ENCODE data around the gene TXNRD1. TPM values are rescaled to one million over a fixed set of nuclear protein-coding genes. Genes with fewer than 3 reads are reported as not detected.

The TXNRD1 gene
- total and polyA plus RNA-seq, 4 donors = 48.3 to 81.6 (median 65.4) TPM

DNA sequence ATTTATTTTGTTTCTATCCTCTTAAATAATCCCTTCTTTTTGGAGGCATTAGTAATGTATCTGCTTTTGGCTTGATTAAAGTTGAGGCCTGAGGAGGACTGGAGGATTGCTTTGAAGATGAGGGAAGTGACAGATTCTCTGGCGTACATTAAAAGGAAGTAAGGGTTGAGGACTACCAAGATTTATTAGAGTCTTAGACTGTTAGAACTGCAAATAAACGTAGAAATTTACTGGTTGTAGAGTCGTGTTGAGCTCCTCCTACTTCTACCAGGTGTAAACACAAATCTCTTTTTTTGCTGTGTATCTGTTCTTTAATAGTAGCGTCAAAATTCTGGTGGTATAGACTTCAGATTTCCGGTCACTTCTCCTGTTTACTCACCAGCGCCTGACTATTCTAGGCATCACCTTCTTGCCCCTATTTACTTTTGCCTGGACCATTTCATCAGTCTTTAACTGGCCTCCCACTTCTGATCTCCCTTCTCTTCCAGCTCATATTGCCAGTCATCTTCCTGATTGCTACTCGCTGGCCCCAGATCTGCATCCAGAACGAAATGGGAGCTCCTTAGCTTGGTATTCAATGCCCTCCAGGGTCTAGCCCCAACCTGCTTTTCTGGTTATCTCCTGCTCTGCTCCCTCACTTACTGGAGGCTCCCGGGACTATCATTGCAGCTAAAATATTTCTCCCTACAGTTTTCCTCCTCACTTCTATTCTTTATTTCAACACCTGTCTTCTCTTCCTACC is 79.5 kb downstream of the TXNRD1 start:
- H3K4me3 ChIP-seq (ENCODE audit: low read depth, low read length) = no peak overlapping the region
- no peak for DNase-seq (ENCODE audit: low read depth in 4 of 6, low spot score in 6 of 6)
- no peaks in the 10 kb centered on the region for H3K4me1 ChIP-seq (ENCODE audit: control insufficient read depth, insufficient read depth, low read length)
- H3K36me3 ChIP-seq (ENCODE audit: control insufficient read depth, insufficient read depth, low read length) = peaks cover 23% of the 10 kb centered on the region
- no peaks in the 10 kb centered on the region for H3K27me3 ChIP-seq (ENCODE audit: control insufficient read depth, insufficient read depth, low read length)
- no peaks in the 10 kb centered on the region for H3K9me3 ChIP-seq (ENCODE audit: control insufficient read depth, insufficient read depth, low read length)
- 95% methylated on average over 7 of the region's 9 CpGs for WGBS (ENCODE audit: insufficient coverage)
- H3K27ac ChIP-seq (ENCODE audit: low read depth, low read length) = no peak overlapping the region

DNA sequence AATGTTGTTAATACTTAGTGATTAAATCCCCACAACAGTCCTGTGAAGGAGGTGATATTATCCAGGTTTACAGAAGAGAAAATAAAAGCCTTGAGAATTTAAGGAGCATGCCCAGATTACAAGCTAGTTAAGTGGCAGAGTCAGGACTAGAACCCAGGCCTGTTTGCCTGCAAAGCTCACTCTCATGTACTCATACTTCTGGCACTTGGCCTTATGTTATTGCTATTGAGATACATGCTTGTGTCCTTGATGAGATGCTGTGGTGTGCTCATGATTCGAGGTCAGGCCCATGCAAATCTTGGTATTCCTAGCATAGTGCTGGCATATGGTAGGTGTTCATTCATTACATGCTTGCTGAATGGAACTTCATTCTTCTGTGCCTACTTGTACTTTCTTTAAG is 80.4 kb downstream of the TXNRD1 start:
- DNase-seq (ENCODE audit: low read depth in 4 of 6, low spot score in 6 of 6) = no peak
- Histone ChIP-seq H3K4me3 (ENCODE audit: low read depth, low read length) (no peak overlapping the region), H3K36me3 (ENCODE audit: control insufficient read depth, insufficient read depth, low read length) (peaks cover 23% of the 10 kb centered on the region), H3K27me3 (ENCODE audit: control insufficient read depth, insufficient read depth, low read length) (no peaks in the 10 kb centered on the region), H3K4me1 (ENCODE audit: control insufficient read depth, insufficient read depth, low read length) (no peaks in the 10 kb centered on the region), H3K9me3 (ENCODE audit: control insufficient read depth, insufficient read depth, low read length) (no peaks in the 10 kb centered on the region), H3K27ac (ENCODE audit: low read depth, low read length) (no peak overlapping the region)
- no CpG with 5 or more reads among the region's 1 CpG for WGBS (ENCODE audit: insufficient coverage)

DNA sequence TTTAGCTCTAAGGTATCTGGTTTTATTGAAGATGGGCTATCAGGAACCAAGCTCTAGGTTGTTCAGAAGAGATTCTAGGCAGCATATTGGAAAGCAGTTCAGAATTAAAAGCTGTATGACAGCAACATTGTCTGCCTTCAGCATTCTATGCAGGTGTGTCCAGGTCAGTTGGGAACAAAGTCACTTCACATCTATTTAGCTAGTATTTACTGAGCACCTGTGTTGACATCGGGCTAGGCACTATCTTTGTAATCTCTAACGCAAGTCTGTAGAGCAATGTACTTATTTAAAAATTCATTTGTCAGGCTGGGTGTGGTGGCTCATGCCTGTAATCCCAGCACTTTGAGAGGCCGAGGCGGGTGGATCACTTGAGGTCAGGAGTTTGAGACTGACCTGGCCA is 81.1 kb downstream of the TXNRD1 start:
- Histone ChIP-seq H3K4me3 (ENCODE audit: low read depth, low read length) (no peak overlapping the region), H3K27me3 (ENCODE audit: control insufficient read depth, insufficient read depth, low read length) (no peaks in the 10 kb centered on the region), H3K36me3 (ENCODE audit: control insufficient read depth, insufficient read depth, low read length) (peaks cover 20% of the 10 kb centered on the region), H3K4me1 (ENCODE audit: control insufficient read depth, insufficient read depth, low read length) (no peaks in the 10 kb centered on the region), H3K9me3 (ENCODE audit: control insufficient read depth, insufficient read depth, low read length) (no peaks in the 10 kb centered on the region), H3K27ac (ENCODE audit: low read depth, low read length) (no peak overlapping the region)
- no CpG with 5 or more reads among the region's 4 CpGs for WGBS (ENCODE audit: insufficient coverage)
- DNase-seq (ENCODE audit: low read depth in 4 of 6, low spot score in 6 of 6) = no peak

DNA sequence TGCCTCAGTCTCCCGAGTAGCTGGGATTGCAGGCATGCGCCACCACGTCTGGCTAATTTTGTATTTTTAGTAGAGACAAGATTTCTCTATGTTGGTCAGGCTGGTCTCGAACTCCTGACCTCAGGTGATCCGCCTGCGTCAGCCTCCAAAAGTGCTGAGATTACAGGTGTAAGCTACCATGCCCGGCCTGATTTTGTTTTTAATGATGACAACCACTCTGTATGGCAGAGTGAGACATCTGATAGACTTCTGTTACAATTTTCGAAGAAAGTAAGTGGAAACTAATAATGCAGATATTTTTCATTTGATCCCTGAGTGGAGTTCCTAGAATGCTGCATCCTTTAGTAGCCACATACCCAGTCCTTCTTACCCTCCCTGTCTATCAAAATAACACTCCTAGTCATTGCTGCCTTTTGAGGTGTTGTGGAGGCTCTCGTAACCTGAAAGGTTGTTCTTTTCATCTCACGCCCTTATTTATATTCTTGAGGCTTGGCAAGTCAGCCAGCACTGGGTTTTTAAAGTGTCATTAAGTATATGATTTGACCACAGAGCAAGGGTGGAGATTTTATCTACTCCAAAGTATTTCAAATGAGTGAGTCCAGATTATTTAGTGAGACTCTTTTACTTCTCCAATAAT is 82.0 kb downstream of the TXNRD1 start:
- 96% methylated on average over 7 of the region's 10 CpGs for WGBS (ENCODE audit: insufficient coverage)
- H3K27me3 ChIP-seq (ENCODE audit: control insufficient read depth, insufficient read depth, low read length) = no peaks in the 10 kb centered on the region
- H3K9me3 ChIP-seq (ENCODE audit: control insufficient read depth, insufficient read depth, low read length) = no peaks in the 10 kb centered on the region
- peaks cover 14% of the 10 kb centered on the region for H3K36me3 ChIP-seq (ENCODE audit: control insufficient read depth, insufficient read depth, low read length)
- no peak for DNase-seq (ENCODE audit: low read depth in 4 of 6, low spot score in 6 of 6)
- no peak overlapping the region for H3K4me3 ChIP-seq (ENCODE audit: low read depth, low read length)
- H3K27ac ChIP-seq (ENCODE audit: low read depth, low read length) = no peak overlapping the region
- H3K4me1 ChIP-seq (ENCODE audit: control insufficient read depth, insufficient read depth, low read length) = no peaks in the 10 kb centered on the region

DNA sequence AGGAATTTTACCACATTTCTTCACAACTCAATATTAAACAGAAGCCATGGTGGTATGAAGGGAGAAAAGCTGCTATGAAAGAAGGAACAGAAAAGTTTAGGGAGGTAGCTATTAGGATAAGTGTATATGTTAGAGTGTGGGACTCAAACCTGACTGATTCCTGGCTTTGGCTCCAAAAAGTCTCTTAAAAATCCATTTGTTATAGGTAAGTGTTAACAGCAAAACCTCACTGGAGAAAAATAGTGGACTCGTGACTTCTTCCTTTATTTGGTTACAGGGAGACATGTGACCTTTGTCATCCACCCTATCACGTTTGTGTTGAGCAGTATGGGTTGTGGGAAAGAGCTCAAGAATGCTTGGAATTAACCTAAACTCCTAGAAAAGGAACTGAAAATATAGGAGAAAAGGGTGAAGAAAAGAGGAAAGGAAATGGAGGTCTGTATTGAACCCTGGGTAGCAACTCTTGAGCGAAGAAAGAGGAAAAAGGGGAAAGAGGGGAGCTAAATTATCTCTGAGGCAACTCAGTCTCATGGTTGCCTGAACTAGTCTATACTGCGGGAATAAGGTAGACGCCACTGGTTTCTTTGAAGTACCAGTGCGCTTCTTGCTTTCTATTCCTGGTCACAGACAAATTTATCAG is 84.4 kb downstream of the TXNRD1 start:
- H3K27me3 ChIP-seq (ENCODE audit: control insufficient read depth, insufficient read depth, low read length) = no peaks in the 10 kb centered on the region
- DNase-seq (ENCODE audit: low read depth in 4 of 6, low spot score in 6 of 6) = no peak
- H3K9me3 ChIP-seq (ENCODE audit: control insufficient read depth, insufficient read depth, low read length) = no peaks in the 10 kb centered on the region
- peaks cover 9% of the 10 kb centered on the region for H3K36me3 ChIP-seq (ENCODE audit: control insufficient read depth, insufficient read depth, low read length)
- H3K4me3 ChIP-seq (ENCODE audit: low read depth, low read length) = no peak overlapping the region
- WGBS (ENCODE audit: insufficient coverage) = 78% methylated on average over 1 of the region's 6 CpGs
- H3K4me1 ChIP-seq (ENCODE audit: control insufficient read depth, insufficient read depth, low read length) = peaks cover 12% of the 10 kb centered on the region
- H3K27ac ChIP-seq (ENCODE audit: low read depth, low read length) = no peak overlapping the region

DNA sequence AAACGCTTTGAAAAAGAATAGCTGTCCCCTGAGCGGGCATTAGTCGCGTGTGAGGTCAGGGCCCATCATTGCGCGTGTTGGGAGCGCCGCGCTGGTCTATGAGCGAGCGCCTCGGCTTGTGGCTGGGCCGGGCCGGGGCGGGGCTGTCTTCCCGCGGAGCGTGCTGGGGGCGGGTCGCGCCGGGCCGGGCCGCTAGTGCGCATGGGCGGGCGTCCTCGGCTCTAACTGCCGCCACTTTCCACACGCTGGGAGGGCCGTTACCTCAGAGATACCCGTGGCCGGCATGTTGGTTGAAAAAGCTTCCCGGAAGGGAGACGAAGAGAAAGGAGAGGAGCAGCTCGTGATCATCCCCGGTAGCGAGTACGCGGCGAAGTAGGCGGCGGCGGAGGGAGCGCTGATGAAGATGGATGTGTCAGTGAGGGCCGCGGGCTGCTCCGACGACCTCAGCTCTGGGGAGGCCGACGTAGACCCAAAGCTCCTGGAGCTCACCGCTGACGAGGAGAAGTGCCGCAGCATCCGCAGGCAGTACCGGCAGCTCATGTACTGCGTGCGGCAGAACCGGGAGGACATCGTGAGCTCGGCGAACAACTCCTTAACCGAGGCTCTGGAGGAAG is 88.1 kb downstream of the TXNRD1 start, which contains the start of gene EID3:
EID3 (plus strand) TSS at position 202 of the 614 bp plus-strand sequence; CDS start at position 398, 196 bp downstream.
- Histone ChIP-seq H3K9me3 (ENCODE audit: control insufficient read depth, insufficient read depth, low read length) (no peaks in the 10 kb centered on the region), H3K27ac (ENCODE audit: low read depth, low read length) (peak within 1 kb of the TSS; percentile 58), H3K4me3 (ENCODE audit: low read depth, low read length) (peak within 1 kb of the TSS; percentile 54), H3K36me3 (ENCODE audit: control insufficient read depth, insufficient read depth, low read length) (peaks cover 2% of the 10 kb centered on the region), H3K27me3 (ENCODE audit: control insufficient read depth, insufficient read depth, low read length) (no peaks in the 10 kb centered on the region), H3K4me1 (ENCODE audit: control insufficient read depth, insufficient read depth, low read length) (peaks cover 12% of the 10 kb centered on the region)
- DNase-seq (ENCODE audit: low read depth in 4 of 6, low spot score in 6 of 6) = peak; percentile 62 to 93 (median 68)
- WGBS (ENCODE audit: insufficient coverage) = 3% methylated on average over 63 of the region's 63 CpGs

DNA sequence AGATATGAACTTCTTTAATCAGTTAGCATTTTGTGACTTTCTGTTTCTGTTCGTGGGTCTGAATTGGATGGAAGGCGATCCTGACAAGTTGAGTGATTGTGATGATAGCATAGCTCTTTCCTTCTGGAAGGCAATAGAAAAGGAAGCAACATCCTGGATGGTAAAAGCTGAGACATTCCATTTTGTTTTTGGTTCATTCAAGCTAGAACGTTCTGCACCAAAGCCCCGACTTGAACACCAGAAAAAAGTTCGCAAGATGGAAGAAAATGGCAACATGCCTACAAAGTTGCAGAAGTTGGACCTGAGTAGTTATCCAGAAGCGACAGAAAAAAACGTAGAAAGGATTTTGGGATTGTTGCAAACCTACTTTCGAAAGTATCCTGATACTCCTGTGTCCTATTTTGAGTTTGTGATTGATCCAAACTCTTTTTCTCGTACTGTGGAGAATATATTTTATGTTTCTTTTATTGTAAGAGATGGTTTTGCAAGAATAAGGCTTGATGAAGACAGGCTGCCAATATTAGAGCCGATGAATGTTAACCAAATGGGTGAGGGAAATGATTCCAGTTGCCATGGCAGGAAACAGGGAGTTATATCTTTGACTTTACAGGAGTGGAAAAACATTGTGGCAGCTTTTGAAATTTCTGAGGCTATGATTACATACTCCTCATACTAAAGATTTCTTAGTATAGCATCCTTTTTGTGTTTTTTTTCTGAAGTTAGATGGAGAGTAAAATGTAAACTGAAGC is 88.9 kb downstream of the TXNRD1 start:
- Histone ChIP-seq H3K9me3 (ENCODE audit: control insufficient read depth, insufficient read depth, low read length) (no peaks in the 10 kb centered on the region), H3K4me3 (ENCODE audit: low read depth, low read length) (peak overlapping the region; percentile 54), H3K36me3 (ENCODE audit: control insufficient read depth, insufficient read depth, low read length) (peaks cover 2% of the 10 kb centered on the region), H3K27ac (ENCODE audit: low read depth, low read length) (peak overlapping the region; percentile 58), H3K27me3 (ENCODE audit: control insufficient read depth, insufficient read depth, low read length) (no peaks in the 10 kb centered on the region), H3K4me1 (ENCODE audit: control insufficient read depth, insufficient read depth, low read length) (peaks cover 12% of the 10 kb centered on the region)
- 96% methylated on average over 9 of the region's 10 CpGs for WGBS (ENCODE audit: insufficient coverage)
- no peak for DNase-seq (ENCODE audit: low read depth in 4 of 6, low spot score in 6 of 6)

DNA sequence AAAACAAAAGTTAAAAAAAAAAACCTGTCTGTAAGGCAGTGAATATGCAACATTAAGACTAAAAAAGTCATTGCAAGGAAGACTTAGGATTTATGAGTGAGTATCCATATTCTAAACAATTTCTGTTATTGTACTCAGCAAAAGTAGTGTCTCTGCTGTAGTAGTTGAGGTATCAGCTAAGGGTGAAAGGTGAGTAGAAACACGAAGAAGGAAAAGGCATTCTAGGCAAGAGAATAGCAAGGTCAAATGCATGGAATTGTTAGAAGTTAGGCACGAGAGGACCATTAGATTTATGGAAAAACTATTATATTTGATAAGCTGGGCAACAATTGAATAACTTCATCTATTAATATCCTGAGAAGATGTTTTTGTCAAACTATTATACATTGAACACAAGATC is 89.8 kb downstream of the TXNRD1 start:
- no peak overlapping the region for H3K27ac ChIP-seq (ENCODE audit: low read depth, low read length)
- no peaks in the 10 kb centered on the region for H3K9me3 ChIP-seq (ENCODE audit: control insufficient read depth, insufficient read depth, low read length)
- DNase-seq (ENCODE audit: low read depth in 4 of 6, low spot score in 6 of 6) = no peak
- H3K27me3 ChIP-seq (ENCODE audit: control insufficient read depth, insufficient read depth, low read length) = no peaks in the 10 kb centered on the region
- WGBS (ENCODE audit: insufficient coverage) = no CpG with 5 or more reads among the region's 2 CpGs
- no peak overlapping the region for H3K4me3 ChIP-seq (ENCODE audit: low read depth, low read length)
- peaks cover 5% of the 10 kb centered on the region for H3K36me3 ChIP-seq (ENCODE audit: control insufficient read depth, insufficient read depth, low read length)
- peaks cover 12% of the 10 kb centered on the region for H3K4me1 ChIP-seq (ENCODE audit: control insufficient read depth, insufficient read depth, low read length)

DNA sequence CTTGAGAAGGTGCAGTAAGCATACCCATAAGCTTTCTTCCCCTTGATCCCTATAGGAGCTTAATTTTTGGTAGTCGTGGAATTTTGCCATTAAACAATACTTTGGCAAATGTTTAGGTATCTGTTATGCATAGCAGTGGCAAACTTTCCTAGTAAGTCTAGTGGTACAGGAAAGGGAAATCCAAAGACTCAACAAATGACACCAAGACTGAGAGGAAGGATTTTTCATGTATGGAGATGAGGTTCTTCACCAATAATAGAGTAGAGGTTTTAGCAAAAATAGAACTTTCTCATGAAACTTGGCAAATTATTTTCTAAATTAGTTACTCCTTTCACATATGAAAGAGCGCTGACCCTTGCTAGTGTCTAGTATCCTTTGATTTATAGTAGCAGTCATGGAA is 90.8 kb downstream of the TXNRD1 start:
- Histone ChIP-seq H3K27ac (ENCODE audit: low read depth, low read length) (no peak overlapping the region), H3K4me1 (ENCODE audit: control insufficient read depth, insufficient read depth, low read length) (peaks cover 12% of the 10 kb centered on the region)
- no CpG with 5 or more reads among the region's 2 CpGs for WGBS (ENCODE audit: insufficient coverage)

More for the DNA sequence above, 90.8 kb downstream of the TXNRD1 start:
- Histone ChIP-seq H3K9me3 (ENCODE audit: control insufficient read depth, insufficient read depth, low read length) (no peaks in the 10 kb centered on the region), H3K27me3 (ENCODE audit: control insufficient read depth, insufficient read depth, low read length) (no peaks in the 10 kb centered on the region), H3K36me3 (ENCODE audit: control insufficient read depth, insufficient read depth, low read length) (peaks cover 7% of the 10 kb centered on the region), H3K4me3 (ENCODE audit: low read depth, low read length) (no peak overlapping the region)
- no peak for DNase-seq (ENCODE audit: low read depth in 4 of 6, low spot score in 6 of 6)

All from spinal cord (tissue), 10 donors.